Testis (tissue), 2 donors: ENCODE data around the gene FCMR.

Experiments used
- CTCF ChIP-seq, 3 experiments: fragments of 450-650 bp in 2 of 3; fragments of 200-600 bp in 1 of 3; sonication (generic) in 1 of 3; IDR thresholded peaks; one replicate each; pipeline ENCODE4 v1.5.1; 2016 to 2019; ENCODE audit warnings: antibody characterized with exemption in 3 of 3, mild to moderate bottlenecking in 2 of 3, moderate library complexity in 1 of 3
- POLR2A ChIP-seq: fragments of 450-650 bp; IDR thresholded peaks from one replicate; pipeline ENCODE4 v1.6.1; 2017; ENCODE audit warnings: antibody characterized with exemption, mild to moderate bottlenecking, moderate library complexity

DNA sequence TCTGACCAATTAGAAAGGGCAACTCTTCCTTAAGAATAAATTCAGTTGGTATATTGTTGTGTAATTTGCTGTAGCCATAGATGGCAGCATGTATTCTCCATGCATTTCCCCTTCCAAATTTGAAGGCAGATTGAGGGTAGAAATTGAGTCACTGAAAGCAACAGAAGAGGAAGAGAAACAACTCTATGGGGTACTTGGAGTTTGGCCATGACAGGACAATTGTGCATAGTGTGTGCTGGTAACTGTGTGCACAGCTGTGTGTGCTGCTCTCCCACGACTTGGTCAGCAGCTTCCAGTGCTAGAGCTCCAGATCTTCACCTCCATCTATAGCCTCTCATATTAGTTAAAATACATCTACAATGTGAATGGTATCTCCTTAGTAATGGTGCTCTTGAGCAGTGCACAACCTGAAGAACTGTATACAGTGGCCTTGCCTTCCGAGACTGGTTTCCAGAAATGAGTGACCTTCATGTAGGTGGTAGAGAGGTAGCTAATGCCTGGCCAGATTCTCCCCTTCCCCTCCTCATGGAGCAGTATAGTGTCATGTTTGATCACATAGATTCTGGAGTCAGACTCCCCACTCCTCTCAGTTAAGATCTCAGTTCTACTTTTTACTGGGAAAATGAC is 49.4 kb upstream of the FCMR start:
- TF ChIP-seq POLR2A: no peak
- TF ChIP-seq CTCF (IDR thresholded peaks at IDR 0.05): no peak
